ENCODE results near the gene ANTKMT.

ANTKMT gene

DNA sequence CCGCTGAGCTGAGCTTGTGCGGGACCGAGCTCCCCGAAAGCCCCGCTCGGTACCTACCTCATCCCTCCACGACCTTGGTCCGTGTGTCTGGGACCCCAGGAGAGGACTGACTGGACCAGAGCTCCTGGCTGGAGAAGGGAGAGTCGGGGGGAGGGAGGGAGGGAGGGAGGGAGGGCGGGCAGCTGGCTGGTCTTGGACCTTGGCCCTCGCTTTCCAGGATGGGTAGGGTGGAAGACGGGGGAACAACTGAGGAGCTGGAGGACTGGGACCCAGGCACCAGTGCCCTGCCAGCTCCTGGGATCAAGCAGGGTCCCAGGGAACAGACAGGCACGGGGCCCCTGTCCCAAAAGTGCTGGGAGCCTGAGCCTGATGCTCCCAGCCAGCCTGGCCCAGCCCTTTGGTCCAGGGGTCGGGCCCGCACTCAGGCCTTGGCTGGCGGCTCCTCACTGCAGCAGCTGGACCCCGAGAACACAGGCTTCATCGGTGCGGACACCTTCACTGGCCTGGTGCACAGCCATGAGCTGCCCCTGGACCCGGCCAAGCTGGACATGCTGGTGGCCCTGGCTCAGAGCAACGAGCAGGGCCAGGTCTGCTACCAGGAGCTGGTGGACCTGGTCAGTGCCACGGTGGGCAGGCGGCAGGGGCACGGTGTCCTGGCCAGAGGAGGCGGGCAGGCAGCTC is 44.9 kb upstream of the ANTKMT start:
- H4K91ac ChIP-seq (ENCODE audit: low read depth, low read length, poor library complexity), result no peak overlapping the region
- H3K18ac ChIP-seq (ENCODE audit: low read length), result peak overlapping the region; percentile 89
- no peak overlapping the region for H4K8ac ChIP-seq (ENCODE audit: low read depth, low read length)
- H3K4me1 ChIP-seq (ENCODE audit: control insufficient read depth in 2 of 2, insufficient read depth in 1 of 2, low read depth in 1 of 2, low read length in 2 of 2), result peaks cover 0 to 13% of the 10 kb centered on the region in 2 donors
- peaks cover 0 to 14% (median 0%) of the 10 kb centered on the region in 3 experiments for H3K27me3 ChIP-seq (ENCODE audit: control insufficient read depth in 3 of 3, insufficient read depth in 3 of 3, low read depth in 1 of 3, low read length in 3 of 3)
- no CpG with 5 or more reads among the region's 25 CpGs for WGBS, 2 donors (ENCODE audit: extremely low coverage in 2 of 2, insufficient read length in 2 of 2, insufficient replicate concordance in 1 of 2)
- no peak overlapping the region for H2BK5ac ChIP-seq (ENCODE audit: low read length)
- peak overlapping the region in 1 of 2 donors; percentile 69 for H3K4me3 ChIP-seq (ENCODE audit: low read length in 2 of 2)
- DNase-seq (ENCODE audit: low spot score), result no peak
- peaks cover 20 to 36% of the 10 kb centered on the region in 2 donors for H3K36me3 ChIP-seq (replicated peaks in 1 of 2; ENCODE audit: control insufficient read depth in 2 of 2, insufficient read depth in 2 of 2, low read length in 2 of 2)
- peak overlapping the region; percentile 82 for H2AK5ac ChIP-seq (ENCODE audit: low read depth, low read length)
- H2AFZ ChIP-seq (ENCODE audit: low read length), result no peak overlapping the region
- peaks cover 13% of the 10 kb centered on the region for H3K79me1 ChIP-seq (ENCODE audit: low read depth, low read length)
- H3K27ac ChIP-seq (replicated peaks; ENCODE audit: low read length), result no peak overlapping the region
- peak overlapping the region; percentile 97 for H3K23ac ChIP-seq (ENCODE audit: low read depth, low read length, poor library complexity)
- H2BK15ac ChIP-seq (ENCODE audit: low read length), result peak overlapping the region; percentile 3
- peak overlapping the region; percentile 53 for H3K9ac ChIP-seq (ENCODE audit: low read depth, low read length, poor library complexity)
- no peak overlapping the region for H2BK12ac ChIP-seq (ENCODE audit: low read length)
- H3K14ac ChIP-seq (ENCODE audit: low read length), result peak overlapping the region; percentile 39
- H3K9me3 ChIP-seq (replicated peaks in 1 of 2; ENCODE audit: control insufficient read depth in 2 of 2, insufficient read depth in 1 of 2, low read depth in 1 of 2, low read length in 2 of 2), result no peaks in the 10 kb centered on the region
- H3K4ac ChIP-seq (ENCODE audit: low read length), result no peak overlapping the region
- no peak overlapping the region for H2BK120ac ChIP-seq (ENCODE audit: low read depth, low read length)
- H3K4me2 ChIP-seq (ENCODE audit: insufficient read depth, low read length, poor library complexity, severe bottlenecking), result peak overlapping the region; percentile 71

- Histone ChIP-seq H3K23ac (ENCODE audit: low read depth, low read length, poor library complexity) (peak overlapping the region; percentile 85), H2BK120ac (ENCODE audit: low read depth, low read length) (no peak overlapping the region), H4K91ac (ENCODE audit: low read depth, low read length, poor library complexity) (no peak overlapping the region), H3K4ac (ENCODE audit: low read length) (no peak overlapping the region), H3K27me3 (ENCODE audit: control insufficient read depth in 3 of 3, insufficient read depth in 3 of 3, low read depth in 1 of 3, low read length in 3 of 3) (peaks cover 0 to 14% (median 0%) of the 10 kb centered on the region in 3 experiments), H3K79me1 (ENCODE audit: low read depth, low read length) (peaks cover 17% of the 10 kb centered on the region), H3K18ac (ENCODE audit: low read length) (peak overlapping the region; percentile 0), H2BK5ac (ENCODE audit: low read length) (no peak overlapping the region), H2AK5ac (ENCODE audit: low read depth, low read length) (peak overlapping the region; percentile 82), H3K27ac (replicated peaks; ENCODE audit: low read length) (no peak overlapping the region), H2BK12ac (ENCODE audit: low read length) (no peak overlapping the region), H2BK15ac (ENCODE audit: low read length) (peak overlapping the region; percentile 3), H3K14ac (ENCODE audit: low read length) (peak overlapping the region; percentile 39), H4K8ac (ENCODE audit: low read depth, low read length) (no peak overlapping the region), H3K4me2 (ENCODE audit: insufficient read depth, low read length, poor library complexity, severe bottlenecking) (no peak overlapping the region), H3K4me3 (ENCODE audit: low read length in 2 of 2) (peak overlapping the region in 1 of 2 donors; percentile 64), H3K9me3 (replicated peaks in 1 of 2; ENCODE audit: control insufficient read depth in 2 of 2, insufficient read depth in 1 of 2, low read depth in 1 of 2, low read length in 2 of 2) (no peaks in the 10 kb centered on the region), H3K9ac (ENCODE audit: low read depth, low read length, poor library complexity) (peak overlapping the region; percentile 53), H3K4me1 (ENCODE audit: control insufficient read depth in 2 of 2, insufficient read depth in 1 of 2, low read depth in 1 of 2, low read length in 2 of 2) (peaks cover 3 to 18% of the 10 kb centered on the region in 2 donors), H3K36me3 (replicated peaks in 1 of 2; ENCODE audit: control insufficient read depth in 2 of 2, insufficient read depth in 2 of 2, low read length in 2 of 2) (peaks cover 20 to 36% of the 10 kb centered on the region in 2 donors), H2AFZ (ENCODE audit: low read length) (no peak overlapping the region)
- DNase-seq (ENCODE audit: low spot score), result no peak
- no CpG with 5 or more reads among the region's 21 CpGs for WGBS, 2 donors (ENCODE audit: extremely low coverage in 2 of 2, insufficient read length in 2 of 2, insufficient replicate concordance in 1 of 2)
Observed at GRCh38 chr16:676565-676902, 44.4 kb upstream of the ANTKMT start.

DNA sequence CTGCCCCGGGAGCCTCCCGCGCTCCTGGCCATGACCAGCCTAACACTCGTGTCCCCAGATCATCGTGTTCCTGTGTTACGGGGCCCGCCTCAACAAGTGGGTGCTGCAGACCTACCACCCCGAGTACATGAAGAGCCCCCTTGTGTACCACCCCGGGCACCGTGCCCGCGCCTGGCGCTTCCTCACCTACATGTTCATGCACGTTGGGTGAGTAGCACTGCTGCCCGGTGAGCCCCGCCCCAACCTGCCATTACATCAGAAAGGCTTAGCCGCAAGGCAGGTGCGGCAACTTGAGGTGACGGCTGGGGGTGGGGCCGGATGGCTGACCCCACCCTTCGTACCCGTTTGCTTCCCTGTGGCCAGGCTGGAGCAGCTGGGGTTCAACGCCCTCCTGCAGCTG is 44.0 kb upstream of the ANTKMT start:
- Histone ChIP-seq H2BK12ac (ENCODE audit: low read length) (peak overlapping the region; percentile 73), H3K4me3 (ENCODE audit: low read length in 2 of 2) (no peak overlapping the region), H3K9ac (ENCODE audit: low read depth, low read length, poor library complexity) (no peak overlapping the region), H3K4ac (ENCODE audit: low read length) (no peak overlapping the region), H4K8ac (ENCODE audit: low read depth, low read length) (peak overlapping the region; percentile 82), H2BK5ac (ENCODE audit: low read length) (peak overlapping the region; percentile 93), H2AK5ac (ENCODE audit: low read depth, low read length) (peak overlapping the region; percentile 6), H2BK120ac (ENCODE audit: low read depth, low read length) (no peak overlapping the region), H3K79me1 (ENCODE audit: low read depth, low read length) (peaks cover 18% of the 10 kb centered on the region), H3K18ac (ENCODE audit: low read length) (peak overlapping the region; percentile 17), H3K14ac (ENCODE audit: low read length) (peak overlapping the region; percentile 56), H2AFZ (ENCODE audit: low read length) (no peak overlapping the region), H3K9me3 (replicated peaks in 1 of 2; ENCODE audit: control insufficient read depth in 2 of 2, insufficient read depth in 1 of 2, low read depth in 1 of 2, low read length in 2 of 2) (peaks cover 0 to 2% of the 10 kb centered on the region in 2 donors), H3K27me3 (ENCODE audit: control insufficient read depth in 3 of 3, insufficient read depth in 3 of 3, low read depth in 1 of 3, low read length in 3 of 3) (peaks cover 0 to 14% (median 0%) of the 10 kb centered on the region in 3 experiments), H3K4me2 (ENCODE audit: insufficient read depth, low read length, poor library complexity, severe bottlenecking) (peak overlapping the region; percentile 2), H3K36me3 (replicated peaks in 1 of 2; ENCODE audit: control insufficient read depth in 2 of 2, insufficient read depth in 2 of 2, low read length in 2 of 2) (peaks cover 22 to 37% of the 10 kb centered on the region in 2 donors), H4K91ac (ENCODE audit: low read depth, low read length, poor library complexity) (peak overlapping the region; percentile 53), H3K27ac (replicated peaks; ENCODE audit: low read length) (no peak overlapping the region), H3K4me1 (ENCODE audit: control insufficient read depth in 2 of 2, insufficient read depth in 1 of 2, low read depth in 1 of 2, low read length in 2 of 2) (peaks cover 6 to 21% of the 10 kb centered on the region in 2 donors), H2BK15ac (ENCODE audit: low read length) (no peak overlapping the region), H3K23ac (ENCODE audit: low read depth, low read length, poor library complexity) (peak overlapping the region; percentile 85)
- no CpG with 5 or more reads among the region's 23 CpGs for WGBS, 2 donors (ENCODE audit: extremely low coverage in 2 of 2, insufficient read length in 2 of 2, insufficient replicate concordance in 1 of 2)
- DNase-seq (ENCODE audit: low spot score), result no peak

- Histone ChIP-seq H2BK15ac (ENCODE audit: low read length) (peak overlapping the region; percentile 17), H3K9me3 (replicated peaks in 1 of 2; ENCODE audit: control insufficient read depth in 2 of 2, insufficient read depth in 1 of 2, low read depth in 1 of 2, low read length in 2 of 2) (peaks cover 0 to 2% of the 10 kb centered on the region in 2 donors), H3K36me3 (replicated peaks in 1 of 2; ENCODE audit: control insufficient read depth in 2 of 2, insufficient read depth in 2 of 2, low read length in 2 of 2) (peaks cover 22 to 37% of the 10 kb centered on the region in 2 donors), H4K8ac (ENCODE audit: low read depth, low read length) (peak overlapping the region; percentile 82), H2AFZ (ENCODE audit: low read length) (no peak overlapping the region), H3K18ac (ENCODE audit: low read length) (peak overlapping the region; percentile 17), H3K23ac (ENCODE audit: low read depth, low read length, poor library complexity) (peak overlapping the region; percentile 85), H3K79me1 (ENCODE audit: low read depth, low read length) (peaks cover 22% of the 10 kb centered on the region), H2AK5ac (ENCODE audit: low read depth, low read length) (peak overlapping the region; percentile 90), H3K4me2 (ENCODE audit: insufficient read depth, low read length, poor library complexity, severe bottlenecking) (no peak overlapping the region), H3K4ac (ENCODE audit: low read length) (no peak overlapping the region), H3K9ac (ENCODE audit: low read depth, low read length, poor library complexity) (no peak overlapping the region), H3K27ac (replicated peaks; ENCODE audit: low read length) (no peak overlapping the region), H3K27me3 (ENCODE audit: control insufficient read depth in 3 of 3, insufficient read depth in 3 of 3, low read depth in 1 of 3, low read length in 3 of 3) (peaks cover 0 to 14% (median 0%) of the 10 kb centered on the region in 3 experiments), H3K4me3 (ENCODE audit: low read length in 2 of 2) (no peak overlapping the region), H3K4me1 (ENCODE audit: control insufficient read depth in 2 of 2, insufficient read depth in 1 of 2, low read depth in 1 of 2, low read length in 2 of 2) (peaks cover 7 to 21% of the 10 kb centered on the region in 2 donors), H2BK5ac (ENCODE audit: low read length) (peak overlapping the region; percentile 93), H2BK120ac (ENCODE audit: low read depth, low read length) (no peak overlapping the region), H2BK12ac (ENCODE audit: low read length) (peak overlapping the region; percentile 73), H4K91ac (ENCODE audit: low read depth, low read length, poor library complexity) (peak overlapping the region; percentile 53), H3K14ac (ENCODE audit: low read length) (peak overlapping the region; percentile 56)
- no peak for DNase-seq (ENCODE audit: low spot score)
- WGBS, 2 donors (ENCODE audit: extremely low coverage in 2 of 2, insufficient read length in 2 of 2, insufficient replicate concordance in 1 of 2), result no CpG with 5 or more reads among the region's 57 CpGs
Observed at GRCh38 chr16:677316-678190, 43.4 kb upstream of the ANTKMT start.
